Body of pancreas (tissue), 4 donors: ENCODE data around the gene TUBB2B. TPM values are rescaled to one million over a fixed set of nuclear protein-coding genes. Genes with fewer than 3 reads are reported as not detected.

Source experiments
- ATAC-seq: fragments of 150-250 bp; one replicate; pipeline ENCODE4 v1.9.1; 2016
- DNase-seq, 4 donors: peaks; one replicate each; pipeline ENCODE4 v3.0.0-alpha.2; 2019
- H3K27ac ChIP-seq, 4 donors: fragments of 200-600 bp; sonication (generic); 1 replicate in 3 of 4; 2 replicates in 1 of 4; pipeline versions ENCODE4 v1.5.1 to v1.6.1; 2016 to 2019; ENCODE audit warnings: mild to moderate bottlenecking in 1 of 4, mixed read lengths in 1 of 4, moderate library complexity in 1 of 4
- H3K27me3 ChIP-seq, 2 donors: fragments of 200-600 bp; sonication (generic); one replicate each; pipeline ENCODE4 v1.6.0; 2016; ENCODE audit warnings: mild to moderate bottlenecking in 1 of 2
- H3K36me3 ChIP-seq, 2 donors: fragments of 200-600 bp; sonication (generic); replicated peaks in 1 of 2; 2 replicates each; pipeline ENCODE4 v1.5.1; 2016; ENCODE audit warnings: low read depth in 2 of 2; ENCODE audit not compliant: insufficient read depth in 1 of 2
- H3K4me1 ChIP-seq: fragments of 200-600 bp; sonication (generic); one replicate; pipeline ENCODE4 v1.6.0; 2016
- H3K4me3 ChIP-seq, 2 donors: fragments of 200-600 bp; sonication (generic); 1 replicate in 1 of 2; 2 replicates in 1 of 2; pipeline ENCODE4 v1.5.1; 2016 to 2019
- H3K9me3 ChIP-seq, 3 donors: fragments of 200-600 bp; sonication (generic); 1 replicate in 2 of 3; 2 replicates in 1 of 3; pipeline ENCODE4 v1.5.1; 2016
- POLR2A ChIP-seq, 3 donors: fragments of 450-650 bp; IDR thresholded peaks; one replicate each; pipeline ENCODE4 v1.6.1; 2016; ENCODE audit warnings: antibody characterized with exemption in 3 of 3, mild to moderate bottlenecking in 2 of 3
- WGBS, 2 donors: methylation state at CpG; one replicate each; pipeline ENCODE4 v1.1.5; 2017; 5-methylcytosine and 5-hydroxymethylcytosine counted together
- intact Hi-C: fragments of 100-400 bp; cut with DNase I; formaldehyde crosslinking; loops from one replicate; pipeline ENCODE4 v1.15.1; 2023
- total RNA-seq, 2 donors: library from RNA; depleted of rRNA; stranded (reverse); fragments of >200 nt; gene quantifications; one replicate each; pipeline ENCODE4 v1.1.0, GENCODE V29; 2016
- TF ChIP-seq, protein P1 (sequence below), 7 experiments: fragments of 450-650 bp in 4 of 7; fragments of 200-600 bp in 3 of 7; sonication (generic) in 3 of 7; IDR thresholded peaks; one replicate each; pipeline ENCODE4 v1.5.1; 2016 to 2019; ENCODE audit warnings: antibody characterized with exemption in 7 of 7

TUBB2B gene
- total RNA-seq, 2 donors from 2014 or later: 1.3 to 10.6 TPM

DNA sequence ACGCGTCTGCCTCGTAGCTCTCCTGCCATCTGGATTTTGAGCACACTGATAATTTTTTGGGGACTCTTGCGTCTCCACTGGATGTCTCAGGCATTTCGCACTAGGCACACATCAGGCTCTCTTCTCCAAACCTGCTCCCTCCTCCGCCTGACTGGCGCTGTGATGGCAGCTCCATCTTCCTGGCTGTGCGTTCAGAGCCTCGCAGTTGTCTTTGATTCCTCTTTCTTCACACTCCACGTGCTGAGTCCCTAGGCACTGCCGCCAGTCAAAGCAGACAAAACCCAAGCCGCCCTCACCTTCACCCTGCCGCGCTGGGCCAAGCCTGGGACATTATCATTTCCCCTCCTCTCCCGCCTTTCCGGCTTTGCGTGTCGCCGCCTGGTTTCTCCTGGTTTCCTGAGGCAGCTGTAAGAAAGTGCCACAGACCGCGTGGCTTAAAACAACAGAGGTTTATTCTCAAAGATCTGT, 32.1 kb upstream of the TUBB2B start:
- H3K9me3 ChIP-seq: no peaks in the 10 kb centered on the region
- intact Hi-C loops: loop anchor here (10.0 kb wide), 1 partner anchor 95 kb away; no protein-coding TSS in a partner anchor
- H3K36me3 ChIP-seq: peaks cover 4 to 6% of the 10 kb centered on the region in 2 donors
- ATAC-seq: peak; percentile 6
- peak overlapping the region; percentile 84 to 93 for H3K4me3 ChIP-seq
- H3K27ac ChIP-seq: peak overlapping the region; percentile 84 to 89 (median 86)
- TF ChIP-seq, protein P1, sequence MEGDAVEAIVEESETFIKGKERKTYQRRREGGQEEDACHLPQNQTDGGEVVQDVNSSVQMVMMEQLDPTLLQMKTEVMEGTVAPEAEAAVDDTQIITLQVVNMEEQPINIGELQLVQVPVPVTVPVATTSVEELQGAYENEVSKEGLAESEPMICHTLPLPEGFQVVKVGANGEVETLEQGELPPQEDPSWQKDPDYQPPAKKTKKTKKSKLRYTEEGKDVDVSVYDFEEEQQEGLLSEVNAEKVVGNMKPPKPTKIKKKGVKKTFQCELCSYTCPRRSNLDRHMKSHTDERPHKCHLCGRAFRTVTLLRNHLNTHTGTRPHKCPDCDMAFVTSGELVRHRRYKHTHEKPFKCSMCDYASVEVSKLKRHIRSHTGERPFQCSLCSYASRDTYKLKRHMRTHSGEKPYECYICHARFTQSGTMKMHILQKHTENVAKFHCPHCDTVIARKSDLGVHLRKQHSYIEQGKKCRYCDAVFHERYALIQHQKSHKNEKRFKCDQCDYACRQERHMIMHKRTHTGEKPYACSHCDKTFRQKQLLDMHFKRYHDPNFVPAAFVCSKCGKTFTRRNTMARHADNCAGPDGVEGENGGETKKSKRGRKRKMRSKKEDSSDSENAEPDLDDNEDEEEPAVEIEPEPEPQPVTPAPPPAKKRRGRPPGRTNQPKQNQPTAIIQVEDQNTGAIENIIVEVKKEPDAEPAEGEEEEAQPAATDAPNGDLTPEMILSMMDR (IDR thresholded peaks at IDR 0.05): no peak
- no peak for TF ChIP-seq POLR2A (IDR thresholded peaks at IDR 0.05)
- peak; percentile 43 to 56 (median 51) for DNase-seq
- WGBS, 2 donors: 1% methylated on average over 18 to 21 of the region's 21 CpGs
- H3K27me3 ChIP-seq: no peaks in the 10 kb centered on the region
- H3K4me1 ChIP-seq: peaks cover 37% of the 10 kb centered on the region

DNA sequence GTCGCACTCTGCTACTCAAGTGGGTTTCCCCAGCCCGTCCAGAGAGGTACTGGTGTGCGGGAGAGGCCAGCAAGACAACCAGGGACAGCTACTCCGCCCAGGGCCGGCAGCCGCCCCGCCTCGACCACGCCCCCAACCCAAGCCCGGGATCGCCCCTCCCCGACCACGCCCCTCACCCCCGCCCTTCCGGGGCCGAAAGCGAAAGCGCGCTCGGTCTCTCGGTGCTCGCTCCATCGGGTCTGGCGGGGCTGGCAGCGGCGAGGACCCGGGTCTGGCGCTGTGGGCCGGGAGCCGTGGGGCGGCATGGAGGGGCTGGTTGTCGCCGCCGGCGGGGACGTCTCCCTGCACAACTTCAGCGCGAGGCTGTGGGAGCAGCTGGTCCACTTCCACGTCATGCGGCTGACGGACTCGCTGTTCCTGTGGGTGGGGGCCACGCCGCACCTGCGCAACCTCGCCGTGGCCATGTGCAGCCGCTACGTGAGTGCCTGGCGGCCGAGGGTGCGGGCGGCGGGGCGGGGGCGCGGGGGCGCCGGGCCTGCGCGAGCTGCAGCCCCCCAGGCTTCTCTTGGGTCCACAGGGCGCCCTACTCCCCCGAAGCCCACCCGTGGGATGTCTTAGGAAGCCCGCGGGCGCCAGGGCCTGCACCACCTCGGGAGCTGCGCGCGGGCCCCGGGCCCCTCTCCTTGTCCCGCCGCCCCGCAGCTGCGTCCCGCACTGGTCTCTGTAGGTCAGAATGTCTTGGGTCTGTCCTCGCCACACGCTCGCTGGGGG, 31.5 kb upstream of the TUBB2B start, which contains the start of gene PSMG4:
Gene PSMG4, plus strand, starts transcription at position 228 of the 771 bp plus-strand sequence. Its CDS starts 76 bp downstream, at position 304.
- H3K9me3 ChIP-seq: no peaks in the 10 kb centered on the region
- peak within 1 kb of the TSS; percentile 84 to 89 (median 86) for H3K27ac ChIP-seq
- H3K36me3 ChIP-seq: peaks cover 1 to 4% of the 10 kb centered on the region in 2 donors
- ATAC-seq (peak; percentile 96), DNase-seq (peak; percentile 94 to 97 (median 96))
- H3K4me3 ChIP-seq: peak within 1 kb of the TSS; percentile 84 to 93
- H3K27me3 ChIP-seq: no peaks in the 10 kb centered on the region
- peaks cover 35% of the 10 kb centered on the region for H3K4me1 ChIP-seq
- TF ChIP-seq, protein P1 (IDR thresholded peaks at IDR 0.05): no peak
- TF ChIP-seq POLR2A (IDR thresholded peaks at IDR 0.05): peak; percentile 39 to 76 (median 68)
- intact Hi-C loops: loop anchor here (10.0 kb wide), 1 partner anchor 94 kb away; no protein-coding TSS in a partner anchor
- WGBS, 2 donors: 0 to 3% methylated on average over 16 to 73 of the region's 80 CpGs

DNA sequence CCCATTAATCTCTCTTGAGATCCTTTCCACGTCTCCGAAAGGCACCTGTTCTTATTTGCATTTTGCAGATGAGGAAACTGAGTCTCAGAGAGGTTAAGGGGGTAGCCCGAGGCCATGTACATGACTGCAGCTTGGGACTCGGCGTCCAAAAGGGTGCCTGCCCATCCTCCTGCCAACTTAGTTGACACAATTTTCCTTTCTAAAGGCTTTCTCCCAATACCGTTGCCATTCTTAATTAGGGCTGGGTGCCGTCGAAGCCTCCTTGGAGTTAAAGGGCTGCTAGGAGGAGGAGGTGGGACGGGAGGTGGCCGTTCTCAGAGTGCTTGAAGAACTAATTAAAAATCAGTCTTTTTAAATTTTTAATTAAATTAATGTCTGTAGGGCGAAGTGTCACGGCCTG, 30.7 kb upstream of the TUBB2B start:
- H3K27me3 ChIP-seq: no peaks in the 10 kb centered on the region
- DNase-seq: no peak
- no peaks in the 10 kb centered on the region for H3K36me3 ChIP-seq
- no peak for ATAC-seq
- H3K27ac ChIP-seq: peak overlapping the region in 2 of 4 donors; percentile 84 to 89
- intact Hi-C loops: loop anchor here (10.0 kb wide), 1 partner anchor 93 kb away; no protein-coding TSS in a partner anchor
- peaks cover 28% of the 10 kb centered on the region for H3K4me1 ChIP-seq
- no peaks in the 10 kb centered on the region for H3K9me3 ChIP-seq
- H3K4me3 ChIP-seq: peak overlapping the region in 1 of 2 donors; percentile 93
- TF ChIP-seq, protein P1 (IDR thresholded peaks at IDR 0.05): no peak
- TF ChIP-seq POLR2A (IDR thresholded peaks at IDR 0.05): no peak
- 38 to 48% methylated on average over 12 of the region's 12 CpGs for WGBS, 2 donors

DNA sequence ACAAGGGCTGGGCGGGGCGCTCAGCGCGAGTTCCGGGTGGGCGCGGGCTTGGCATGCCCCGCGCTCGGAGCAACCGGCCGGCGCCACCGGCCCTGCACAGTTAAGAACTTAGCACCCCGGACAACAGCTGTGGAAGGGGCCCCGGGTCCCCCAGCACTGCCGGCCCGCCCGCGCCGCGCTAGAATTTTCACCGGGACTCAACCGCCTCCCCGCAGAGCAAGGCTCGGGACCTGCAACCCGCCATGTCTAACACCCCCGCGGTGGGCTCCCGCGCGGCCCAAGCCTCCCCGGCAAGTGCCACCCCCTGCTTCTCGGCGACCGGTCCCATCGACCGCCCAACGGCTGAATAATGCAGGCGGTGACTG, 26.1 kb upstream of the TUBB2B start:
- WGBS, 2 donors: 94 to 96% methylated on average over 29 to 32 of the region's 40 CpGs
- no peak for DNase-seq
- H3K4me3 ChIP-seq: no peak overlapping the region

More for the DNA sequence above, 26.1 kb upstream of the TUBB2B start:
- no peak for ATAC-seq
- H3K27ac ChIP-seq: no peak overlapping the region
- TF ChIP-seq POLR2A (IDR thresholded peaks at IDR 0.05): no peak
- TF ChIP-seq, protein P1 (IDR thresholded peaks at IDR 0.05): no peak
- H3K27me3 ChIP-seq: no peaks in the 10 kb centered on the region
- no peaks in the 10 kb centered on the region for H3K36me3 ChIP-seq
- intact Hi-C loops: loop anchor here (5.0 to 10.0 kb wide), 2 partner anchors 89 to 131 kb away; no protein-coding TSS in a partner anchor
- peaks cover 16% of the 10 kb centered on the region for H3K4me1 ChIP-seq
- no peaks in the 10 kb centered on the region for H3K9me3 ChIP-seq
